NCI-H446 (cell line): ENCODE measurements around the gene KLHL36.
"Not testable (repeated sequence)": the region's sequence is repeated elsewhere in the genome, so short reads cannot be mapped to it uniquely, and the experiment has no call there.

Experiments
- DNase-seq, 2 experiments: peaks; one replicate each; lab custom pipeline; 2025; lab: John Stamatoyannopoulos, UW

The KLHL36 gene

GRCh38 chr16:84673203-84673535 lies 24.9 kb downstream of the KLHL36 start:
- no peak for DNase-seq

GRCh38 chr16:84673561-84673960 lies 25.2 kb downstream of the KLHL36 start:
- DNase-seq: no peak

- DNase-seq: no peak
Observed at GRCh38 chr16:84675423-84675822, 27.1 kb downstream of the KLHL36 start.

DNA sequence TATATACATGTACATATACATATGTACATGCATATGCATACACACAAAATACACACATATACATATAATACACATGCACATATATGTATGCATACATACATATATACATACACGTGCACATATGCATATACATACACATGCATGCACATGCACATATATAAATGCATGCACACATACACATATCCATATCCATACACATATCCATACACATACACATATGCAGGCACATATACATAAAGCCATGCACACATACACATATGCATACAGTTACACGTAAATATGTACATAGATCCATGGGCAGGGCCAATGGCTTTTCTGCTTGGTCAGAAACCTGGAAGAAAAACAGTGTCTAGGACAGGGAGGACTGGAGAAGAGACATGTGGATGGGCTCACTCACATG lies 27.6 kb downstream of the KLHL36 start:
- no peak for DNase-seq

- DNase-seq: no peak
Observed at GRCh38 chr16:84677017-84677803, 28.9 kb downstream of the KLHL36 start.

DNA sequence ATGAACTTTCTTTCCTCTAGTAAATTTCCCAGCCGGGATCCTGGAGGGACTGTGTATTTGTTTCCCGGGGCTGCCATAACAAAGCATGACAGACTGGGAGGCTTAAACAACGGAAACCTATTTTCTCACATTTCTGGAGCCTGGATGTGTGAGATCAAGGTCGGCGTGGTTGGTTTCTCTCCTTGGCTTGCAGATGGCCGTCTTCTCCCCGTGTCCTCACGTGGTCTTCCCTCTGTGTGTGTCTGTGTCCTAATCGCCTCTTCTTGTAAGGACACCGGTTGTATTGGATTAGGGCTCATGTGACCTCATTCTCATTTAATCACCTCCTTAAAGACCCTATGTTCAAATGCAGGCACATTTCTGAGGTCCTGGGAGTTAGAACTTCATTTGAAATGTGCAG lies 29.5 kb downstream of the KLHL36 start:
- DNase-seq: no peak

DNA sequence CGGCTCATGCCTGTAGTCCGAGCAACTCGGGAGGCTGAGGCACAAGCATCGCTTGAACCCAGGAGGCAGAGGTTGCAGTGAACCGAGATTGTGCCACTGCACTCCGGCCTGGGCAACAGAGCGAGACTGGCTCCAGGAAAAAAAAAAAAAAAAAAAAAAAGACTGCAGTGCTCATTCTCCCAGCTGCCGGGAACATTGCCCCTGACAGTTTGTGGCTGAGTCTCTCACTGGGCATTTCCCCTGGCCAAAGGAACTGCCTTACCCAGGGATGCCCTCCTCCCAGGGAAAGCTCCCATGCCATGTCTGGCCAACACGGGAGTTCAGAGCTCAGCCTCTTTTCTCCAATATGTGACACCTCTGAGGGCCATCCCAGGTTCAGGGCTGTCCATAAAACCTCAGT lies 30.2 kb downstream of the KLHL36 start:
- DNase-seq: no peak

GRCh38 chr16:84680165-84680842 lies 32.0 kb downstream of the KLHL36 start:
- no peak for DNase-seq

GRCh38 chr16:84680843-84681629 lies 32.7 kb downstream of the KLHL36 start:
- DNase-seq: no peak

GRCh38 chr16:84683691-84684591 lies 35.6 kb downstream of the KLHL36 start:
- no peak for DNase-seq

DNA sequence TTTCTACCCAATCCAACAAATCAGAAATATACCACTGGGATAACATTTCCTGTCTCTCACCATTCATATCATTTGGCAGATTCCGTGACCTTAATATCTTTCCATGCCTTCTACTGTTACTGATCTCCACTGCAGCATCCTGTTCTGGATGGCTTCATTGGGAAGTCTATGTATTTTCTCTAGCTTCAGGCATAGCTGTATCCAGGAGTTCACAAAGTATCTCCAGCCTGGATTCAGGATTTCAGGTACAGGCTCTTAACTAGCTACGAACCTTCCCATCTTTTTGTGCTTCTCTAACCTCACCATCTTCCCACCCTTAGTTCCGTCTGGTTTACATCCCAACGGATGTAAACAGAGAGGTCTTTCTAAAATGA lies 36.3 kb downstream of the KLHL36 start:
- DNase-seq: no peak

DNA sequence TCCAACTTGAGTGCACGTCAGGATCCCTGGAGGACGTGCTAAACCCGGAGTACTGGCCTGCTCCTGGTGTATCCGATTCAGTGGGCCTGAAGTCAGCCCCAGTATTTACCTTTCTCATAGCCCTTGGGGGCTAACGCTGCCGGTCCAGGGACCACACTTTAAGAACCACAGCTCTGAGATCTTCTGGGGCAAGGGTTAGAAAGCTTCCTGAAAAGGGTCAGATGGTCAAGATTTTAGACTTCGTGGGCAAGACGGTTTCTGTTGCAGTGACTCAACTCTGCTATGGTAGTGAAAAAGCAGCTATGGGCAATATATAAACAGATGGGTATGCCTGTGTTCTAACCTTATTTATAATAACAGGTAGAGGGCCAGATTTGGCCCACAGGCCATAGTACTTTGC lies 36.9 kb downstream of the KLHL36 start:
- DNase-seq: no peak

GRCh38 chr16:84686707-84687298 lies 38.5 kb downstream of the KLHL36 start:
- no peak for DNase-seq

GRCh38 chr16:84687715-84688114 lies 39.4 kb downstream of the KLHL36 start:
- no peak for DNase-seq

DNA sequence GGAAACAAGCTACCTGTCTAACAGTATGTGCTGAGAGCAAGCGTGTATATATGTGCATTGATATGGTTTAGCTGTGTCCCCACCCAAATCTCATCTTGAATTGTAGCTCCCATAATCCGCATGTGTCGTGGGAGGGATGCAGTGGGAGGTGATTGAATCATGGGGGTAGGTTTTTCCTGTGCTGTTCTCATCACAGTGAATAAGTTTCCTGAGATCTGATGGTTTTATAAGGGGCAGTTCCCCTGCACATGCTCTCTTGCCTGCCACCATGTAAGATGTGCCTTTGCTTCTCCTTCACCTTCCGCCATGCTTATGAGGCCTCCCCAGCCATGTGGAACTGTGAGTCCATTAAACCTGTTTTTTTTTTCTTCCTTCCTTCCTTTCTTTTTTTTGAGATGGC lies 39.9 kb downstream of the KLHL36 start:
- DNase-seq: not testable (repeated sequence)

GRCh38 chr16:84689111-84689510 lies 40.8 kb downstream of the KLHL36 start:
- DNase-seq: no peak

DNA sequence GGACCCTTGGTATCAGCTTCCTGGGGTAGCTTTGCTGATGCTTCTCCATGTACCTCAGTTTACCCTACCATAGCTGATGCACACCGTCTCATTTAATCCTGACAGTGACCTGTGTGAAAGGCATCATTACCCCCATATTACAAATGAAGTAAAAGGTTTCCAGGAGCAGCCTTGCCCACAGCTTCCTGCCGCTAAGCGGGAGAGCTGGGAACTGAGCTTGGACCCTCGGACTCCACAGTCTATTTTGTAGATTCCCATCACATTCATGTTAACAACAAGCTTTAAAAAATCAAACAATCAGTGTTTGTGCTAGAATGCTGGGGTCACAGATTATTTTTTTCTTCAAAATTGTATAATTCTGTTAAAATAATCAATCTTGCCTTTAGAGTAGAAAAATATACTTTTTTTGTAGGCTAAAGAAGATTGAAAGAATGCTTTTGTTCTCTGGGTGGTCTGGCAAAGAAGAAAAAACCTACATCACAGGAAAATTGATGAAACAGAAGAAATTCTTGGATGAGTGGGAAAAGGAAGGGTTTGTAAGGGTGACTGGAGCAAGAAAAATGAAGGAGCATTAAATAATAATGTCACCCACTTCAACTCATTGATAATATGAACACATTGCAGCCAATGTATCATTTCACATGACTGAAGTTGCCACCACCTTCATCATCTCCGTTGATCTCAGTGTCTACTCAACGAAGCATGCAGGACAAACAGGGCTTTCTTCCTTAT lies 41.9 kb downstream of the KLHL36 start:
- DNase-seq: no peak

DNA sequence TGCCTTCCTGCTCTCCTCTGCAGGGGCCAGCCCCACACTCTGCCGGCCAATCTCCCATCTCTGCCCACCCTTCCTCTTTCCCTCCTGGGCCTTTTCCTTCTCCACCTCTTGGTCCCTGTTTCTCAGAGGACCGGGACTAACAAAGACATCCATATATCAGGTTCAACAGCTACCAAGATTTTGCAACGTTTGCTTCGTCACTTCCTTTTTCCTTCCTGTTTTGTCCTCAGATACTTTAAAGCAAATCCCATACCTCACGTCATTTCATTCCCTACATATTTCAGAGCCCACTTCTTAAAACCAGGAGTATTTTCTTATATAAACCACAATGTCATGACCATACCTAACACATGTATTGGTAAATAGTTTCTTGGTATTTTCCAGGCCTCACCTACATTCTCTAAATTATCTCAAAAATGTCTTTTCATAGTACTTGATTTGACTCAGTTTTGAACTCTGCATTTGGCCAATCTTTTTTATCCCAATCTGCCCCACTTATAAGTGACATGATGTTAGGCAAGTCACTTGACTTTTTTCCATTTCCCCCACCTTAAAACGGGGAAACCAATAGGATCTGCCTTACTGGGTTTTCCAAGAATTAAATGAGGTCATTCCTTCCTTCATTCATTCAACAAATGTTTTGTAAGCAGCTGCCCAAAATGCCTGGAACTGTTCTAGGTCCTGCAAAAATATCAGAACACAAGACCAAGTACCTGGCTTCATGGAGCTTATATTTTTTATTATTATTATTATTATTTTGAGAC lies 44.3 kb downstream of the KLHL36 start:
- DNase-seq: no peak

DNA sequence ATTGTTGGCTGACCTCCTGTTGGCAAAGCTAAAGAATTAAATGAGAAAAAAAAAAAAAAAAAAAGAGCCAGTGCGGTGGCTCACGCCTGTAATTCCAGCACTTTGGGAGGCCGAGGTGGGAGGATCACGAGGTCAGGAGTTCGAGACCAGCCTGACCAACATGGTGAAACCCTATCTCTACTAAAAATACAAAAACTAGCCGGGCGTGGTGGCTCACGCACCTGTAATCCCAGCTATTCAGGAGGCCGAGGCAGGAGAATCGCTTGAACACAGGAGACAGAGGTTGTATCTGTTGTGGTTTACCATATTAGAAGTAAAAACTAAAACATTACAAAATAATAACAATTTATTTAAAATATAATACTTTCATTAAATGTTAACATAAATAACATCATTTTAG lies 45.6 kb downstream of the KLHL36 start:
- not testable (repeated sequence) for DNase-seq

DNA sequence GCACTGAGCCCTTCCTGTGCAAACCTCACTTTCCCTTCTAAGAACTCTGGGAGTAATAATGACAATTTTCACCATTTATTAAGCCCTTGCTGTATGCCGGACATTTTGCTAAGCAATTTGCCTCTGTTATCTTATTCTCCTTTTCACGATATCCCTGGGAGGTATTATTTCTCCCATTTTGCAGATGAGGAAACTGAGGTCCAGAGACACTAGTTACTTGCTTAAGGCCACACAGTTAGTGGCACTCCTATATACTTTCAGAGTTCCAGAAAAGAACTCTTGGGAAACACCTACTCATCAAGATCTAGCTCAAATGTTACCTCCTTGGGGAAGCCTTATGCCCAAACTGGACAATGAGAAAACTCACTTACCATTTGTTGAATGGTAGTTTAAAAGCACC lies 46.7 kb downstream of the KLHL36 start:
- DNase-seq: no peak
